AG10803 (cell line): ENCODE results near the gene GPR146.

Experiments
- DNase-seq: peaks from one replicate; pipeline ENCODE4 v3.0.0; 2010; ENCODE audit warnings: low read depth
- H3K4me3 ChIP-seq: 2 replicates; pipeline ENCODE4 v1.5.1; 2011; ENCODE audit warnings: mild to moderate bottlenecking, low read length, control low read depth
- TF ChIP-seq, protein P1 (sequence below): conservative IDR thresholded peaks from 2 replicates; pipeline ENCODE4 v1.5.1; 2011; ENCODE audit warnings: mild to moderate bottlenecking, low read length, control low read depth, inconsistent platforms

GPR146 gene

GRCh38 chr7:1076184-1077072 lies 32.1 kb downstream of the GPR146 start:
- no peak overlapping the region for H3K4me3 ChIP-seq
- TF ChIP-seq, protein P1, sequence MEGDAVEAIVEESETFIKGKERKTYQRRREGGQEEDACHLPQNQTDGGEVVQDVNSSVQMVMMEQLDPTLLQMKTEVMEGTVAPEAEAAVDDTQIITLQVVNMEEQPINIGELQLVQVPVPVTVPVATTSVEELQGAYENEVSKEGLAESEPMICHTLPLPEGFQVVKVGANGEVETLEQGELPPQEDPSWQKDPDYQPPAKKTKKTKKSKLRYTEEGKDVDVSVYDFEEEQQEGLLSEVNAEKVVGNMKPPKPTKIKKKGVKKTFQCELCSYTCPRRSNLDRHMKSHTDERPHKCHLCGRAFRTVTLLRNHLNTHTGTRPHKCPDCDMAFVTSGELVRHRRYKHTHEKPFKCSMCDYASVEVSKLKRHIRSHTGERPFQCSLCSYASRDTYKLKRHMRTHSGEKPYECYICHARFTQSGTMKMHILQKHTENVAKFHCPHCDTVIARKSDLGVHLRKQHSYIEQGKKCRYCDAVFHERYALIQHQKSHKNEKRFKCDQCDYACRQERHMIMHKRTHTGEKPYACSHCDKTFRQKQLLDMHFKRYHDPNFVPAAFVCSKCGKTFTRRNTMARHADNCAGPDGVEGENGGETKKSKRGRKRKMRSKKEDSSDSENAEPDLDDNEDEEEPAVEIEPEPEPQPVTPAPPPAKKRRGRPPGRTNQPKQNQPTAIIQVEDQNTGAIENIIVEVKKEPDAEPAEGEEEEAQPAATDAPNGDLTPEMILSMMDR = no peak
- no peak for DNase-seq

DNA sequence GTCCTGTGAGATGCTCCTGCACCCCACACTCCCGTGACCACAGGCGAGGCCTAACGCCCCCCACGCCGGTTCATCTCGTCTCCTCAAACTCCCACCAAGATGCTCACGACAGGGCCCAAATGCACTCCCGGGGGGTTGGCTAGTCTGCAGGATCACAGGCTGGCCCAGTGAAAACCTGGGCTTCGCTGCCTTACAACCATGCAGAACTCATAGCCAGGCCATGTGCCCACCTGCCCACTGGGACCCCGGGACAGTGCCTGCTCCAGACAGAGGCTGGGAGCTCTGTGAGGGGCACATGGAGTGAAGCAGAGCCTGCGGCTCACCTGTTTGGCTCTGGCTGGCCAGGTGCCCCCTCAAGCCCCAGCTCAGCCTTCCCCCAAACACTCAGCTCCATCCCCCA lies 34.2 kb downstream of the GPR146 start:
- TF ChIP-seq, protein P1 = no peak
- no peak overlapping the region for H3K4me3 ChIP-seq
- no peak for DNase-seq

- no peak for DNase-seq
- TF ChIP-seq, protein P1 = no peak
- H3K4me3 ChIP-seq = no peak overlapping the region
Observed at GRCh38 chr7:1078985-1079384, 34.6 kb downstream of the GPR146 start.

GRCh38 chr7:1079546-1079945 lies 35.2 kb downstream of the GPR146 start:
- no peak for DNase-seq
- H3K4me3 ChIP-seq = no peak overlapping the region
- TF ChIP-seq, protein P1 = no peak

- no peak for DNase-seq
- TF ChIP-seq, protein P1 = no peak
- no peak overlapping the region for H3K4me3 ChIP-seq
Observed at GRCh38 chr7:1080252-1080920, 36.0 kb downstream of the GPR146 start.

DNA sequence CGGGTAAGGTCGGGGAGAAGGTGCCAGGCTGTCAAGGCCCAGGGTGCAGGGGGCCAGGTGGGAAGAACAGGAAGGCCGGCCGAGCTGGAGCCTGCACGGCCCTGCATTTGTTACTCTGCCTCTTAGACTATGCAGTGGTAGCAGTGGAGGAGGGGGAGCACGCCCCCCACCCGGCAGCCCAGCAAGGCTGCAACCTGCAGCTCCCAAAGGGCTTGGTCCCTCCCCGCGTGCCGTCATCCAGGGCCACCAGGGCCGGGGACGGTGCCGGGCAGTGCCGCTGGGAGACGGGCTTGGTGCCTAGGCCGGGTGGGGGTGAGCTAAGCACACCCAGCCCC lies 36.5 kb downstream of the GPR146 start:
- no peak overlapping the region for H3K4me3 ChIP-seq
- no peak for DNase-seq
- TF ChIP-seq, protein P1 = no peak

DNA sequence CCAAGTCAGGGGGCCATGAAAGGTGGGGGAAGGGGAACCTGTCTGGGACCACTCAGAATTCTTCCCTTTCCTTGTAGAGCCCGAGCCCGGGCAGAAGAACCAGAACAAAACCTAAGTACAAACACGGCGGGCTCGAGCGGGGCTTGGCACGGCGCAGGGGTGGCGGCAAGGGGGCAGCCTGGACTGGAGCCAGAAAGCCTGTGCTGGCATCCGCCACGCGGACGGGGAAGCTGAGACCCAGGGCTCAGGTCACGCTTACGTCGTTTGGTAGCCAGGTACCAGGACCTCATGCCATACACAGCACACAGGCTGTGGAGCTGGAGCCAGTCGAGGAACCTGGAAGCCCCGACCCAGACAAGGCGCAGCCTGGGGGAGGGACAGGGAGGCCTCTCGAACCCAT lies 37.0 kb downstream of the GPR146 start:
- DNase-seq = no peak
- TF ChIP-seq, protein P1 = no peak
- no peak overlapping the region for H3K4me3 ChIP-seq
